Measurements from ENCODE around the gene CLPTM1L.

- TF ChIP-seq CTCF (conservative IDR thresholded peaks at IDR 0.05): no peak
- TF ChIP-seq ZFX (IDR thresholded peaks at IDR 0.05): no peak
These were observed 34.2 kb upstream of the CLPTM1L start for GRCh38 chr5:1378866-1379659.

Measured in C4-2B (cell line).